NCI-H2196 treated with DMSO at 0.1 percent for 48 hours (cell line): ENCODE results near the gene NOD2.

Experiments used
- DNase-seq: peaks from one replicate; lab custom pipeline; 2025; ENCODE audit not compliant: unreplicated experiment; lab: John Stamatoyannopoulos, UW

Gene NOD2

DNA sequence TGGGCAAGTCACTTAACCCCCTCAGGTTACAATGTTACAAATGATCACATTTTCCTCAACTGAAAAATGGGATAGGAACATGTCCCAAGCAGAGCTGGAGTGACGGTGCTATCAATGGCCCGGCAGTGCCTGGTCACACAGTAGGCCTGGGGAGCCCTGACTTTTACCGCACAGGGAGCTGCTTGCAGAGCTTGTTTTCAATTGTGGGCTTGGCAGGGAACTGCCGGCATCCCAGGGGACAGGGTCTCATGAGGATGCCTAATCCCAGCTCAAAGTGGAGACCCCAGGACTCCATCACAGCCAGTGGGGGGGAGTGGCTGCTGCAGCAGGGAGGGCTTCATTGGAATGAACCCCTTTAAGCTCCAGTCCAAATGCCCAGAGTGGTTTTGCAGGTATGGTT lies 23.7 kb upstream of the NOD2 start:
- no peak for DNase-seq

DNA sequence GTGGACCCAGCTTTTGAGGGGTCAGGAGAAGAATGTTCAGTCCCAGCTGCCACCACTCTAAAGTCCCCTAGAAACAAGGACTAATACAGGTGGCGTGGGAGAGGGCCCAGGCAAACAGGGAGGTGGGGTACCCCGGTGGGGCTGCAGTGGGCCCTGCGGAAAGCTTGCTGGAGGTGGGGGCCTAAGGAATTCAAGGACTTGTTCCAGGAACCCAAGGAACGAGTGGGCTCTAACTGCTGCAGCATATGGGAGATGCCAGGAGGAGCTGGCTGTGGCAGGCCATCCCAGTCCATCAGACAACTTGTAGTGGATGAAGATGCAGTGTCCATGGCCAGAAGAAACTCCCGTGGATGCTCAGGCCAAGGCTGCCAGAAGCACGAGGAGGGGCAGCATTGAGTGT lies 22.9 kb upstream of the NOD2 start:
- no peak for DNase-seq

DNA sequence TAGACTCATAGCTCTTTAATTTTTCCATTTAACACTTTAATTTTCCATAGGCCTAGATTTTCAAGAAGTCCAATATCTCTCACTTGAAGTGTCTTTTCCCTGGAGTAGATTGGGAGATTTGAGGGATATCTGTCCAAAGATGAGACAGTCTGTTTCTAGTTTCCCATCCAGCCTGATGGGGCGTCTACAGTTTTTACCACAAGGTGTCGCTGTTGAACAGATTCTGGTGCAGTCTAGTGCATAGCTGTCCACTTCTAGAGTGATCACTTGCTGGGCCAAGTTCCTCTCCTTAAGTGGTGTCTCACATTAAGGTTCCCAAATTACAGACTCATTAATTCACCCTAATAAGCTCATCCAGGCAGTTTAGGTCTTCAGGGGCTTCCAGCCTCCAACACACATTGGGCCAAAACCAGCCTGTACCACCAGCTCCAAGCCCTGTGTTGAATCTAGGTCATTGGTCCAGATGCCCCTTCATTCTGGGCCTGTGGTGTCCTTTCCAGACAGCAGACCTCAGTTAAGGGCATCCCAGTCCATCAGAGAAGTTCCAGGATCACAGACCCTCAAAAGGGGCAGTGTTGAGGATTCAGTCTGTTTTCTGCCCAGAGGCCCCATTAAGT lies 21.7 kb upstream of the NOD2 start:
- no peak for DNase-seq

DNA sequence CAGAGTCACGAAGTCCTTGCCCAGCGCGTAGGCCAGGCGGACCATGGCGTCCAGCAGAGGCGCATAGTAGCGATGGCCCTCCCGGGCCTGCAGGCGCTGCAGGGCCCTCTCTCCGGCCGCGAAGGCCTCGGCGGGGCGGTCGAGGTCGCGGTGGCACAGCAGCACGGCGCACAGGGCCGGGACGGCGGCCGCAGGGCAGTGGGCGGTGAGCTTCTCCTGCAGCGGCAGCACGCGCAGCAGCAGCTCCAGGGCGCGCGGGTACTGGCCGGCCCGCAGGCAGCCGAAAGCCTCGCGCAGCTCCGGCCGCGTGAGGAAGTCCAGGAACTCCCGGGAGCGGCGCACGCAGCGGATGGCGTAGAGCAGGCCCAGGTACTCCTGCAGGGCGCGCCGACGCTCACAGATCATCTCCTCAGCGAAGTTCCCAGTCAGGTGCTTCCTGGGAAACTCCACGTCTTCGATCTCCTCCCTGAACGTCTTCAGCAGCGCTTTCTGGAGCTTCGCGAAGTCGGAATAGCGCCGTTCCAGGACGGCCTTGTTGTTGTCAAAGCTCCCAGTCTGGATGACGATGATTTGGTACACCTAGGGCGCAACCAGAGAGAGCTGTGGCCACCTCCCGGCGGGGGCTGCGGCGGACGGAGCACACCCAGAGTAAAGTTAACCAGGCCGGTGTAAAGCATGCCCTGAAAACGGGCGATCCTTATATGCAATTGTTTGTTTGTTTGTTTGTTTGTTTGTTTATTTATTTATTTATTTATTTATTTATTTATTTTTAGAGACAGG lies 19.7 kb upstream of the NOD2 start:
- no peak for DNase-seq

DNA sequence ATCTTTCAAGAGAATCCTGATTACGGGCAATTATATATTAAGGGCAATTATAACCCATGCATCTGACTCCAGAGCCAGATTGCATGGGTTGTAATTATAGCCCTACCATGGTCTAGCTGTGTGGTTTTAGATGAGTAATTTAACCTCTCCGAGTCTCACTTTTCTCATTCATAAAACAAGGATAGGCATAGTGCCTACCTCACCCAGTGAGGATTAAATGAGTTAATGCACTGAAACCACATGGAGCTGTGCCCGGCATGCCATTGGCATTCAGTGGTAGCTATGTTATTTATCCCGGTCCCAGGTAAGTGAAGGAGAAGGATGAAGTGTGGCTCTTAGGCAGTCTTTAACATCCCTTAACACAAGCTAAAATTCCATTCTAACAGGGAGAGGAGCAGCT lies 18.6 kb upstream of the NOD2 start:
- no peak for DNase-seq

DNA sequence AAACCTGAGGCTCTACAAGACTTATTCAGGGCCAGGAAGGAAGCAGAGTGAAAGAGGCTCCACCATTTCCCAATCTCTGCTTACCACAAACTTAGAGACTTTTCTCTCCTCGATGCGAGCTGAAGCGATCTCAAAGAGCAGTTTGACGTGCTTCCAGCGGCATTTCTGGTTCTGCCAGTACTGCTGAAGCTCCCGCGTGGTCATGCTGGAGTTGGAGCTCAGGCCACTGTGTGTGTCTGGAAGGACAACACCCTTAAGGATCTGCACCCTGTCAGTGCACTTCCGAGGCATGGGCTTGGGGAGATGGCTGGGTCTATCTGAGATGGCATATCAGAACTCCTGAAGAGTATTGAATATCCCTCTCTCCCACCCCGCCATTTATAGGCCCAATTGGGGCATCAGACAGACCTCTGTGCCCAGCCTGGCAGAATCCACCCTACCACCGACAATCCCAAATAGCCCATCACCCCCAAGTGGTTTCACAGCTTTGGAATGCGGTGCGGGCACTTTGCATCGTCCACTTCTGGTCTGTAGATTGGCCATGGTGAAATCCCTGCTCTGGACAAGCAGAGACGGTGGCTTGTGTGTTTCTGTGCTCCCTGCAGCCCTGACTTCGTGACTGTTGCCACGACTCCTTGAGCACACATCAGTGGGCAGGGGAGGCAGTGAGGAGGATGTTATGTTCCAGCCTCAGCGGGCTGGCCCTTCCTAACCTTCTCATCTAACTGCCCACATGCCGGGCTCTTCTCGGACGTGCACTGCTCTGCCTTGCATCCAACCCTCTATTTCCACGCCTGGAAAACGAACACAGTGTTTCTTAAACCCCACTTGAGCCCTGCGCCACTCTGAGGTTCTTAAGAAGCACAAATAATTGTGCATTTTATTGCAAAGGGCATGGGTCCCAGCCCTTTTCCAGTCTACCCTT lies 17.5 kb upstream of the NOD2 start:
- no peak for DNase-seq

DNA sequence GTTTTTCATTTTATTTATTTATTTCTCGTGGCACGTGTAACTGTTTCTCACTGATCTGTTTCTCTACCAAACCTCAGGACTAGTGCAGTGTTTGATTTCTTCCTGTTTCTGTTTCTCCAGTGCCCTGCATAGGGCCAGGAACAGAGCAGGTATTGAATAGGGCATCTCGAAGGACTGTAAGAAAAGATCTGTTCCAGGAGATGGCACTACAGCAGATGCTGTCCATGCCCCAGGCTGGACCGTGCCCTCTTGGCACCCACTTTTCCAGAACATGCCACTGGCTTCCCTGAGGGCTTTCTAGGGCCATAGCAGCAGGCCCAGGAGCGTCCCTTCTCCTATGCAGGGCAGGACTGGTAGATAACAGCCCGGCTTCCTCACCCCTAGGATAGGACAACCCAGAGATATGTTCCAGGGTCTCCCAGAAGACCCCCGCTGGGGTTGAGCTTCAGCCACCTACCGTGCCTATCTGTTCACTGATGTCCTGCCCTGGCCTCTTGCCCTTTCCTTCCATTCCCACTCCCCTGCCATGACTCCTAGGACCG lies 16.7 kb upstream of the NOD2 start:
- no peak for DNase-seq

DNA sequence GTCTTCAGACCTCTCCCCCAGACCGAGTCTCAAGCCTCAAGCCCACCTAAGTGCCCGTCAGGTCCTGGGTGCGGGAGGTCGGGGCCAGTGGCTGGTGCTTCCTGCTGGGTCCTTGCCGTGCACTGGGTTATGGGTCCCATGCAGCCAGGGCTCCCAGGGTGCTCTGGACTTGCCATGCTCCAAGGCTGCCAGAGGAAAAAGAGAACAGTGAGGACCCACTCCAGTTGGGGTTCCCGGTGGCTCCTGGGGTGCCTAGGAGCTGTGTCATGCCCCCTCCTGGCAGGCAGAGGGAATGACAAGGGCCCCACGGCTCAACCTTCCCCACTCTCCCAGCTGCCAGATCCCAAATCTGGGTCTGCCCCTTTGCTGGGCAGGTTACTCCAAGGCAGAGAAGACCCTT lies 16.1 kb upstream of the NOD2 start:
- no peak for DNase-seq

DNA sequence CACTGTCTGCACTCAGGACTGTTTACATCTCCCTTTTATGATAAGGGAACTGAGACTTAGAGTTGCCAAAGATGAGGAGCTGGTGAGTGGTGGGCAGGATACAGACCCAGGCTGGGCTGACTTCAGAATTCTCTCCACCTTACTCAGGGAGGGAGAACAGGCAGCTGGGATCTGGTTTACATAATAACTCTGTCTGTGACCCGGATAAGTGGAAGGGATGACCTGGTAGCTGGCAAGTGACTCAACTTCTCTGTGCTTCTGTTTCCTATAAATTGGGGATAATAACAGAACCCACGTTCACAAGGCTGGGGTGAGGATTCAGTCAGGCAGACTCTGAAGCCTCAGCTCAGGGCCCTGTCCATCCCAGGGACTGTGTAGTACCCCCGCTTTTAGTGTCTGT lies 14.9 kb upstream of the NOD2 start:
- no peak for DNase-seq

DNA sequence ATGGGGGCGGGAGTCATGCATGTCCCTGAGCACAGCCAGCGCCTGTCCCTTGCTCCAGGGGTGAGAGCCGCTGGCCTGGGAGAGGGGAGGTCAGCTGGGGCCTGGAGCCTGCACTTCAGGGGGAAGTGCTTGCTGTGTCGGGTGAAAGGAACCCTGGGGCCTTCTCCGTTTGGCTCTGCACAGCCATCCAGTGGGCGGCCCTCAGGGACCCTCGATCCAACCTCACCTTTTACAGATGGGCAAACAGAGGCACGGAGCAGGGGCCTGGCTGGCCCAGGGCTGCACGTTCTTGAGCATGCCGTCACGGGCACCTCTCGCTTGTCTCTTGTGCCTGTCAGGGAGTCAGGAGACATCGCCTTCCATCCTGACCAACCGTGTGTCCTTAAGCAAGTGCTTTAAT lies 14.1 kb upstream of the NOD2 start:
- no peak for DNase-seq

DNA sequence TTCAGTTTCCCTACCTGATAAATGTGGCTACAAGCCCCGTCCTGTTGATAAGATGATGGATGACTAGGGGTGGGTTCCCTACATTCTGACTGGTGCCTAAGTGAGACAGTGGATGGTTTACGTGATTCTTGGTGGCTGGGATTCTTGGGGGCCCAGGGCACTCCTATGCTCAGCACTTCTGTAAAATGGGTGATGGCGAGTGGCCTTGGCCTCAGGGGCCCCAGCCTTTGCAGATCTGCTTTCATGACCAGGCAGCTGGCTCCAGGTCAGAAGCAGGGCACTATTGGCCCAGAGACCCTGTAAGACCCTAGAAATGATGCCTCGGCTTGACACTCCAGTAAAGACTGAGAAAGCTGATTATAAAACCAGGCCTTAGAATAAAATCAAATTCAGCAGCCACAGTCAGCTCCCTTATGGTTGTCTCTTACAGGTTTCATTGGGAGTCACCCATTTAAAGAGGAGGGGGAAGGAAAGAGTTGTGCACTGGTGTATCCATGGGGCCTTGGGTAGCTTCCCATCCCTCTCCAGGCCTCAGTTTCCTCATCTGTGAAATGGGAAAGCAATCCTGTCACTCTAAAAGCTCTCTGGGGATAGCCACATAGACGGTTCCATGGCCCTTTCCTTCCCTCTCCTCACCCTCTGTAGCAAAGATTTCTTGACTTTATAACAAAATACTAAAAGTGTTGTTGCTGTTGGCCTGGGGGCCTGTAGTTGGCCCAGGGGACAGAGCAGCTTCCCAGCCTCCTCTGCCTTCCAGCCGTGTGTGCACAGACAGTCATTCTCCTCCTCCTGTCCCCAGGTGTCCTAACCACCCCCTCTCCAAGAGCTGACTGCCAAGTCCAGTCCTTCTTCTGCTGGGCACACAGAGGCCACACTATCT lies 13.5 kb upstream of the NOD2 start:
- no peak for DNase-seq

DNA sequence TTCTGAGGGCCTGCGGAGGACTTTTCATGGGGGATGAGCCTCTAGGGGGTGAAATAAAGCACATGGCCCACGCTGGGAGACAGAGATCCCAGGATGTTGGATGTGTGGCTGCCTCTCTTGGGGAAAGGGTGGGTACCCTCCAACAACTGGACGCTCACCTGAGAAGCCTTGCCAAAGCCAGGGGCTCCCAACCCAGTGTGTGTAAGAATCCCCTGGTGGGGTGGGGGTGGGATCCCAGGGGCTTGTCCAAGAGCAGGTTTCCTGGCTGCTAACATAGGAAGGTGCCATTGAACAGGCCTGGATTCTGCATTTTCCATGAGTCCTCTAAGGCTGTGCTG lies 12.9 kb upstream of the NOD2 start:
- DNase-seq, result no peak

DNA sequence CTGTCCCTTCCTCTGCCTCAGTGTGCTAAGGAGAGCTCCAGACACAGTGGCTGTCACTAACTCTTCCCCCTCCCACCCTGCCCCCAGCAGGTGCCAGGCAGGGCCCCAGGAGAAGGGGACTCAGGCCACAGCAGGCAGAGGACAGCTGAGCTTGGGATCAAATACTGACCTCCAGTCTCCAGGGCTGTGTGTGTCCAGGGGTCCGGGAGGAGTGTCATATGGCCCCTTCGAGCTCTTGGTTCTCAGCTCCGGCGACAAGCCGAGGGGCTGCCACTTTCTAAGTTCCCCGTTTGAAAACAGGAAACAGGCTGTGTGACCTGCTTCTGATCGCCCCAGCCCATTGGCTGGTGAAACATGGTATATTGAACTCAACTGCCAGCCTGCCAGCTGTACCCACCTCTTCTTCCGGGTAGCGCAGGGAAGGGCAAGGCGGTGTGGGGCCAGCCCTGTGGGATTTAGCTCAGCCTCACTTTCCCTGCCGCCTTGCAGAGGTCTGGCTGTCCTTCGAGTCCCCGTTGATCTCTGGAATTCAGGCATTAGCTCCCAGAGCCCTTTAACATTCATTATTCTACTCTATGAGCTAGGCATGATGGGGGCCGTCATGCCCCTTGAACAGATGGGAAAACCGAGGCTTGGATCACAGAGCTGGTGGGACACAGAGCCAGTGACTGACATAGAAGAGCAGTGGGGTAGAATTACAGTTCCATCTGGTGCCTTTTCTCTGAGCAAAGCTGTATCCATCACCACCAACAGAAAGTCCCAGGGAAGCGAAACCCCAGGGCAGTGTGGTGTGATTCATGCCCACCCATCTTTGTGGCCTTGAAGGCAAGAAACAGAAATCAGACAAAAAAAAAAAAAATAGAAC lies 12.2 kb upstream of the NOD2 start, which contains the start of gene SNX20:
Gene SNX20, minus strand, starts transcription at position 292 of the 865 bp plus-strand sequence. CDS start 3,786 bp downstream, outside the sequence.
- no peak for DNase-seq

DNA sequence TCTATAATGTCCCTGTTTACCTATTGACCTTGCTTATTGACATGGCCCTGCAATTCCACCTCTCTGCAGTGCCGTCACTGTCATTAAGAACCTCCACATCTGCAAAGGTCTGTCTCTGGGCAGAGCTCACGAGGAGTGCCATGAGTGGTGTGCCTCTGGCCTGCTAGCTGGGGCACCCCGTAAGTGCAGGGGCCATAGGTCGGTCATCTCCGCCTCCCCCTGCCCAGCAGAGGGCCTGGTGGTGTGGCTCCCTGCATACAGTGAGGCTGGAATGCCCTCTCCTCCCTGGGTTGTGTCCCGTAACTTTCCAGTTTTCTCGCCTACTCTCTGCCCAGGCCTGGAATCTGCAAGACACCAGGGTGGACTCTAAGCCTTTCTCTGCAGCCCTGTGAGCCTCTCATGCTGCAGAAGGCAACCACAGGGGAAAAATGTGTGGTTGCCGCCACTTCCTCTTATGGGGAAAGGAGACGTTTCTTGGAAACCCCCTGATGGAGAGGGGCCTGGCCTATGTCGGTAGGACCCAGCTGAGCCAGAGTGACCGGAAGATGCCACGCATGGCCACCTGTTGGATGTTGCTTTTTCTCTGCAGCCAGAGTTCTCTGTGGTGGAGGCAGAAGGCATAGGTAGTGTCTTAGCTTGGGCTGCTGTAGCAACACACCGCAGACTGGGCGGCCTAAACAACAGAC lies 9.6 kb upstream of the NOD2 start:
- no peak for DNase-seq

DNA sequence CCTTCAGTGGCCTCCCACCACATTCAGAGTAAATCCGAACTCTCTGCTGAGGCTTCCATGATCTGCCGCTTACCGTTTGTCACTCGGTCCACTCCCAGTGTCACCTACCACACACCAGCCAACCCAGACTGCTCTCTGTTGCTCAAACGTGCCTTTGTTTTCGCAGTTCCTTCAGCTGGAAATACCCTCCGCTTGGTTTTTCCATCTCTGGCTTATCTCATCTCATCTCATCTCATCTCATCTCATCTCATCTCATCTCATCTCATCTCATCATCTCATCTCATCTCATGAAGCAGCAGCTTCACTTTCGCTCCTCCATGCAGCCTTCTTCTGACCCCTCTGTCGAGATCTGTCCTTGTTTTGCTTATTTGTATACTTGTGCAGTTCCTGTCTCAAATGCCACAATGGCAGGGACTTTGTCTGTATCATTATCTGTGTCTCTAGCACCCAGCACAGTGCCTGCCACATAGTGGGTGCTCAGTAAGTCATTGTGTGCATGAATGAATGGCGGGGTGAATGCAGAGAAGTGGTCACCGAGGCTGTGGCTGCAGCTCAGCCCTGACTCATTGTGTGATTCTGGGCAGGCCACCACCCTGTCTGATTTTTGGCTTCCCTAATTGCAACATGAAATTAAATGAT lies 8.5 kb upstream of the NOD2 start:
- no peak for DNase-seq

DNA sequence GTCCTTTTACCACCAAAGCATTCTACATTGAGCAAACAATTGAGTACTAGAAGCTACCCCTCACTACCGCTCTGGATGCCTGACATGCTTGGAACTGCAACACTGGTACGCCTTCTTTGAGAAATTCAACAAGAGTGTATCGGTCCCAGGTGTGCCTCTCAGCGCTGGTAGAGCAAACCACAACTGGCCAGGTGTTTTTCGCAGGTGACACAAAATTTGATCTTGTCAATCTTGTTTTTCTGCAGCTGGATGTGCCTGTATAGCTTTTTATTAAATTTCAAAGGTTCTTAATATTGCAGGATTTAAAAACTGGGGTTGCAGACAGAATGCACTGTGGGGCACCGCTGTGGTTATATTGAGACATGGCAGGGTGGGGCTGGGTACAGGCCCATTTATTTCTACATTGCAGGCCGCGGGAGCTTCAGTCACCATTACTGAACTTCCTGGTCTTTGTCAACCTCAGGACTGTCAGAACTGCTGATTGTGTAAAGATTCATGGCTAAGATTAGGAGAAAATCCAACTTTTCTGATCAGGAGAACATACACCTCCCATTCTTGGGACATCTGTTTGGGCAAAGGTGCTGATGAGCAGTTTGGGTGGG lies 7.8 kb upstream of the NOD2 start:
- no peak for DNase-seq

DNA sequence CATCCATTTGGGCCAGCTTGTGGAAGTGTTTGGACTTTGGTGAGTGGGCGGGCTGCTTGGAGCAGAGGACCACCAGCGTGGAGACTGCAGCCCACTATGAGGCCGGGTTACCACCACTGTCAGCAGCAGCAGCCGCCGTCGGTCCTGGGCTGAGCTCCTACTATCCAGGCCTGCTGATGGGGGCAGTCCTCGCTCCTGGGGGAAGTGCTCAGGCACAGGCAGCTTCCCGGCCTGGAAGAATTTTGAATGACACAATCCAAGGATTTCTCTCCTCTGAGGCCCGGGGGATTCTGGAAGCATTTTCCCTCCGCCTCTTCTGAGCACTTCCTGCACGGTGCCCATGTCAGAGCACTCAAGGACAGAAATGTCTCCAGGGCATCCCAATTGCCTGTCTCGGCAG lies 5.3 kb upstream of the NOD2 start:
- DNase-seq, result no peak

DNA sequence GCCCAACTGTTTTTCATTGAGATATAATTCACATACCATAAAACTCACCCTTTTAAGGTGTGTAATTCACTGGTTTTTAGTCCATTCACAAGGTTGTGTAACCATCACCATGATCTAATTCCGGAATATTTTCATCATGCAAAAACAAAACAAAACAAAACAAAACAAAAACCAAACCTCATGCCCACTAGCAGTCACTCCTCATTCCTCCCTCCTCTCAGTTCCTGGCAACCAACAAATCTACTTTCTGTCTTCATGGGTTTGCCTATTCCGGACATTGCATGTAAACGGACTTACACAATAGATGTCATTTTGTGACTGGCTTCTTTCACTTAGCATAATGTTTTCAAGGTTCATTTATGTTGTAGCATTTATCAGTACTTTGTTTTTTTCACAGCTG lies 4.5 kb upstream of the NOD2 start:
- no peak for DNase-seq
